ENCODE measurements around the gene VAPA. TPM values are rescaled to one million over a fixed set of nuclear protein-coding genes. Genes with fewer than 3 reads are reported as not detected.
A peak's percentile ranks its signal among the peaks of the same experiment; 100 is the strongest.

Gene VAPA
- total RNA-seq, 4 donors from 2014 or later, result 276 to 386 (median 317) TPM

GRCh38 chr18:9992973-9993520, 79.2 kb downstream of the VAPA start:
- WGBS, 2 donors (ENCODE audit: low coverage in 1 of 2), result 77 to 83% methylated on average over 4 to 11 of the region's 11 CpGs
- Histone ChIP-seq H3K27ac (peak overlapping the region in 2 of 4 donors; percentile 2 to 38), H3K4me3 (no peak overlapping the region)

GRCh38 chr18:9993521-9994025, 79.8 kb downstream of the VAPA start:
- no peak for TF ChIP-seq POLR2A (IDR thresholded peaks at IDR 0.05)
- TF ChIP-seq EP300 (IDR thresholded peaks at IDR 0.05), result no peak
- TF ChIP-seq CTCF (IDR thresholded peaks at IDR 0.05), result no peak
- no peak for TF ChIP-seq POLR2AphosphoS5 (IDR thresholded peaks at IDR 0.05)
- Histone ChIP-seq H3K9me3 (peaks cover 0 to 9% (median 0%) of the 10 kb centered on the region in 3 donors), H3K36me3 (no peaks in the 10 kb centered on the region), H3K27me3 (no peaks in the 10 kb centered on the region), H3K4me3 (no peak overlapping the region), H3K4me1 (peaks cover 0 to 14% (median 0%) of the 10 kb centered on the region in 3 donors), H3K27ac (peak overlapping the region in 1 of 4 donors; percentile 38)
- WGBS, 2 donors (ENCODE audit: low coverage in 1 of 2), result 71 to 79% methylated on average over 3 to 9 of the region's 14 CpGs
- ATAC-seq, result no peak

More at GRCh38 chr18:9992973-9993520, 79.2 kb downstream of the VAPA start:
- Histone ChIP-seq H3K36me3 (no peaks in the 10 kb centered on the region), H3K9me3 (peaks cover 0 to 3% (median 0%) of the 10 kb centered on the region in 3 donors), H3K27me3 (no peaks in the 10 kb centered on the region), H3K4me1 (peaks cover 0 to 17% (median 0%) of the 10 kb centered on the region in 3 donors)
- ATAC-seq, result no peak
- TF ChIP-seq POLR2A (IDR thresholded peaks at IDR 0.05), result no peak
- no peak for TF ChIP-seq CTCF (IDR thresholded peaks at IDR 0.05)
- no peak for TF ChIP-seq EP300 (IDR thresholded peaks at IDR 0.05)
- no peak for TF ChIP-seq POLR2AphosphoS5 (IDR thresholded peaks at IDR 0.05)

- peaks cover 0 to 14% (median 0%) of the 10 kb centered on the region in 3 donors for H3K4me1 ChIP-seq
- ATAC-seq, result no peak
- WGBS, 2 donors (ENCODE audit: low coverage in 1 of 2), result 34 to 36% methylated on average over 10 to 11 of the region's 11 CpGs
- H3K27me3 ChIP-seq, result no peaks in the 10 kb centered on the region
- no peak for TF ChIP-seq CTCF (IDR thresholded peaks at IDR 0.05)
- TF ChIP-seq POLR2AphosphoS5 (IDR thresholded peaks at IDR 0.05), result no peak
- no peak for TF ChIP-seq EP300 (IDR thresholded peaks at IDR 0.05)
- TF ChIP-seq POLR2A (IDR thresholded peaks at IDR 0.05), result no peak
- H3K36me3 ChIP-seq, result no peaks in the 10 kb centered on the region
- no peak overlapping the region for H3K4me3 ChIP-seq
- peaks cover 0 to 13% (median 0%) of the 10 kb centered on the region in 3 donors for H3K9me3 ChIP-seq
- no peak overlapping the region for H3K27ac ChIP-seq
These were observed 80.3 kb downstream of the VAPA start for GRCh38 chr18:9994026-9994570.

GRCh38 chr18:9994701-9995235, 81.0 kb downstream of the VAPA start:
- H3K4me3 ChIP-seq, result no peak overlapping the region
- TF ChIP-seq CTCF (IDR thresholded peaks at IDR 0.05) (no peak), POLR2A (IDR thresholded peaks at IDR 0.05) (no peak), POLR2AphosphoS5 (IDR thresholded peaks at IDR 0.05) (no peak), EP300 (IDR thresholded peaks at IDR 0.05) (no peak)
- no peak for ATAC-seq
- peaks cover 0 to 20% (median 0%) of the 10 kb centered on the region in 3 donors for H3K9me3 ChIP-seq
- no peaks in the 10 kb centered on the region for H3K36me3 ChIP-seq
- 62 to 63% methylated on average over 3 to 4 of the region's 6 CpGs for WGBS, 2 donors (ENCODE audit: low coverage in 1 of 2)
- H3K4me1 ChIP-seq, result peaks cover 0 to 14% (median 0%) of the 10 kb centered on the region in 3 donors
- no peak overlapping the region for H3K27ac ChIP-seq
- H3K27me3 ChIP-seq, result no peaks in the 10 kb centered on the region

All from gastroesophageal sphincter (tissue), 4 donors.